K562 (cell line): ENCODE measurements around the gene ARFRP1. TPM values are rescaled to one million over a fixed set of nuclear protein-coding genes. Genes with fewer than 3 reads are reported as not detected.

ENCODE experiments used
- ATF1 ChIP-seq, 2 experiments: fragments of 450-650 bp in 1 of 2; IDR thresholded peaks; 2 replicates each; pipeline ENCODE4 v1.6.1; 2016; ENCODE audit warnings: missing compliant biosample characterization in 1 of 2, missing genetic modification characterization in 1 of 2
- BMI1 ChIP-seq: fragments of 150-350 bp; IDR thresholded peaks from 2 replicates; pipeline ENCODE4 v1.6.1; 2014; ENCODE audit warnings: low read length
- CBFA2T3 ChIP-seq: fragments of 450-650 bp; IDR thresholded peaks from 2 replicates; pipeline ENCODE4 v1.6.1; 2017
- CHCHD3 ChIP-seq: fragments of 250-450 bp; sonication (Bioruptor Pico); IDR thresholded peaks from 2 replicates; pipeline ENCODE4 v2.1.2; 2022; ENCODE audit warnings: mild to moderate bottlenecking
- DMBX1 ChIP-seq: fragments of 250-450 bp; sonication (Bioruptor Pico); IDR thresholded peaks from 2 replicates; pipeline ENCODE4 v1.8.0; 2022; ENCODE audit warnings: inconsistent platforms, mild to moderate bottlenecking, moderate library complexity, borderline replicate concordance
- HMG20B ChIP-seq: fragments of 250-450 bp; sonication (Bioruptor Pico); IDR thresholded peaks from 2 replicates; pipeline ENCODE4 v1.5.0; 2021; ENCODE audit warnings: mild to moderate bottlenecking
- KLF16 ChIP-seq: IDR thresholded peaks from 2 replicates; pipeline ENCODE4 v1.6.1; 2016; ENCODE audit warnings: antibody characterized with exemption
- MED1 ChIP-seq: sonication (generic); formaldehyde crosslinking; IDR thresholded peaks from 2 replicates; pipeline ENCODE4 v1.8.1; 2023; ENCODE audit warnings: missing genetic modification reagents, borderline replicate concordance
- POLR2A ChIP-seq: fragments of 450-650 bp; conservative IDR thresholded peaks from 2 replicates; pipeline ENCODE4 v1.6.1; 2016
- PTRF ChIP-seq: fragments of 450-650 bp; IDR thresholded peaks from 2 replicates; pipeline ENCODE4 v1.6.1; 2016; ENCODE audit warnings: mild to moderate bottlenecking, missing genetic modification characterization, missing compliant biosample characterization
- THRAP3 ChIP-seq: fragments of 450-650 bp; IDR thresholded peaks from 2 replicates; pipeline ENCODE4 v1.6.1; 2016; ENCODE audit warnings: mild to moderate bottlenecking, inconsistent platforms, borderline replicate concordance
- ZBTB7A ChIP-seq: IDR thresholded peaks from 2 replicates; pipeline ENCODE4 v1.6.1; 2011; ENCODE audit warnings: low read depth, mild to moderate bottlenecking, low read length, moderate library complexity, borderline replicate concordance; ENCODE audit not compliant: control insufficient read depth
- ZNF23 ChIP-seq: fragments of 250-450 bp; sonication (Bioruptor Pico); IDR thresholded peaks from 2 replicates; pipeline ENCODE4 v1.4.0; 2020; ENCODE audit warnings: mild to moderate bottlenecking
- ZNF436 ChIP-seq: fragments of 250-450, 450-650 bp; sonication (Bioruptor Pico); formaldehyde crosslinking; IDR thresholded peaks from 2 replicates; pipeline ENCODE4 v1.7.0; 2020; ENCODE audit warnings: mild to moderate bottlenecking
- polyA plus RNA-seq, 8 experiments: library from polyadenylated mRNA; depleted of rRNA in 4 of 8; stranded (reverse) in 5 of 8; unstranded in 3 of 8; fragments of >200 nt; fragmentation: Nextera tagmentation in 2 of 8; fragmentation: Illumina TruSeq in 1 of 8; extraction: Ambion mirVana in 2 of 8; extraction: Trizol in 1 of 8; gene quantifications; 2 replicates each; pipeline versions ENCODE4 v1.2.1 to v1.2.3, GENCODE V29; 2011 to 2014; ENCODE audit warnings: inconsistent platforms in 1 of 8, missing spikeins in 1 of 8
- total RNA-seq, 7 experiments: library from RNA; depleted of rRNA in 6 of 7; stranded (reverse); fragments of >200 nt in 6 of 7; fragmentation: Illumina TruSeq in 2 of 7; extraction: Trizol in 2 of 7; gene quantifications; 2 replicates each; pipeline versions ENCODE4 v1.2.1 to v1.2.3, GENCODE V29; 2011 to 2021; ENCODE audit warnings: low replicate concordance in 1 of 7
- TF ChIP-seq, protein P1 (sequence below): fragments of 250-450 bp; sonication (Bioruptor Pico); IDR thresholded peaks from 2 replicates; pipeline ENCODE4 v1.8.0; 2021; ENCODE audit warnings: mild to moderate bottlenecking, moderate library complexity
- TF ChIP-seq, protein P2 (sequence below), 2 experiments: IDR thresholded peaks; 2 replicates each; pipeline ENCODE4 v1.6.1; 2011; ENCODE audit warnings: borderline replicate concordance in 1 of 2, control low read depth in 1 of 2, low read depth in 1 of 2, low read length in 1 of 2, mild to moderate bottlenecking in 1 of 2, mixed read lengths in 1 of 2, moderate library complexity in 1 of 2; ENCODE audit not compliant: insufficient read depth in 1 of 2, insufficient read length in 1 of 2, poor library complexity in 1 of 2, severe bottlenecking in 1 of 2; ENCODE audit errors: extremely low read depth in 1 of 2
- TF ChIP-seq, protein P3 (sequence below): fragments of 450-650 bp; IDR thresholded peaks from 2 replicates; pipeline ENCODE4 v1.6.1; 2016; ENCODE audit warnings: mild to moderate bottlenecking
- TF ChIP-seq, protein P4 (sequence below): fragments of 450-650 bp; IDR thresholded peaks from 2 replicates; pipeline ENCODE4 v1.6.1; 2016; ENCODE audit warnings: borderline replicate concordance
- TF ChIP-seq, protein P5 (sequence below): conservative IDR thresholded peaks from 2 replicates; pipeline ENCODE4 v1.6.1; 2011; ENCODE audit warnings: low read depth, mild to moderate bottlenecking, low read length; ENCODE audit not compliant: control insufficient read depth

The ARFRP1 gene
- total and polyA plus RNA-seq, 9 of the 15 experiments (the other 6 are each of a cell fraction or from before 2014, with no cell fraction given): 2.2 to 78.9 (median 37.3) TPM

DNA sequence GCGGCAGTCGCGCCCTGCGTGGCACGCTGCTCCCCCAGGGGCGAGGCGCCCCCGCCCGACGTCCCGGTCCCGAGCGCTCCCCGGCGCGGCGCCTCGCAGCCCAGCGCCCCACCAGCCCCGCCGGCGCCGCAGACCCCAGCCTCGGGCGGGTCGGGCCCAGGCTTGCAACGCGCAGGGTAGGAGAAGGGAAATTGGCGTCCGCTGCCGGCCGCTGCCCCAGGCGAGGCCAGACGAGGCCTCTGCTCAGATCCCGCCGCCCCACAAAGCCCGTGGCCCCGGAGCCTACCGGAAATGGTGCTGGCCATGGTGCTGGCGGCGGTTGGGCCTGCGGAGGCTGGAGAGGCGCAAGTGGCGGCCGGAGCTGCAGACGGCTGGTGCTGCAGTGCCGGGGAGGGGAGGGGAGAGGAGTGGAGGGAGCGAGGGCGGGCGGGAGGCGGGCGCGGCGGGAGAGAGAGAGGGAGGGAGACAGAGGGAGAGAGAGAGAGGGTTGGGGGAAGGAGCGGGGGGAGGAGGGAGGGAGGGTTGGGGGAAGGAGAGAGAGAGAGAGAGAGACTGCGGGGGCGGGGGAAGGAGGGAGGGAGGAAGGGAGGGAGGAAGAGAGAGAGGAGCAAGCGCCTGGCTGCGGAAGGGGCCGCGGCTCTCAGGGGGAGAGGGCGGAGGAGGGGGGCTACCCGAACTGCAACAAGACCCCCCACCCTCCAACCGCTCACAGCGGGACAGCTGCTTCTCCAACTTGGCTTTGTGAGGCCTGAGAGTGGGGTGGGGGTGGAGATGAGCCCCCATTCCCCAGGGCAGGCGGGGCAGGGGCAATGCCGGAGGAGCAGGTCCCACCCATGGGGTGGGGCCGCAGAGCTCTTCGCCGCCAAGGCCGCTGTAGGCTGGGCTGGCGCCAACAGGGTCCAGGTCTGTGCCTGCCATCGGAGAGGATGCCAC, 54.5 kb downstream of the ARFRP1 start, which contains the start of gene STMN3 (continued):
- no peak for TF ChIP-seq PTRF (tag)
- TF ChIP-seq ZBTB7A: peak; percentile 88
- no peak for TF ChIP-seq CBFA2T3
- TF ChIP-seq, protein P1, sequence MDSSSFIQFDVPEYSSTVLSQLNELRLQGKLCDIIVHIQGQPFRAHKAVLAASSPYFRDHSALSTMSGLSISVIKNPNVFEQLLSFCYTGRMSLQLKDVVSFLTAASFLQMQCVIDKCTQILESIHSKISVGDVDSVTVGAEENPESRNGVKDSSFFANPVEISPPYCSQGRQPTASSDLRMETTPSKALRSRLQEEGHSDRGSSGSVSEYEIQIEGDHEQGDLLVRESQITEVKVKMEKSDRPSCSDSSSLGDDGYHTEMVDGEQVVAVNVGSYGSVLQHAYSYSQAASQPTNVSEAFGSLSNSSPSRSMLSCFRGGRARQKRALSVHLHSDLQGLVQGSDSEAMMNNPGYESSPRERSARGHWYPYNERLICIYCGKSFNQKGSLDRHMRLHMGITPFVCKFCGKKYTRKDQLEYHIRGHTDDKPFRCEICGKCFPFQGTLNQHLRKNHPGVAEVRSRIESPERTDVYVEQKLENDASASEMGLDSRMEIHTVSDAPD: no peak
- no peak for TF ChIP-seq ZNF436 (CRISPR knock-in tag)
- no peak for TF ChIP-seq BMI1
- no peak for TF ChIP-seq THRAP3
- TF ChIP-seq POLR2A: peak; percentile 63
- peak; percentile 56; the same call in 1 of the 2 replicates for TF ChIP-seq DMBX1
- TF ChIP-seq, protein P2, sequence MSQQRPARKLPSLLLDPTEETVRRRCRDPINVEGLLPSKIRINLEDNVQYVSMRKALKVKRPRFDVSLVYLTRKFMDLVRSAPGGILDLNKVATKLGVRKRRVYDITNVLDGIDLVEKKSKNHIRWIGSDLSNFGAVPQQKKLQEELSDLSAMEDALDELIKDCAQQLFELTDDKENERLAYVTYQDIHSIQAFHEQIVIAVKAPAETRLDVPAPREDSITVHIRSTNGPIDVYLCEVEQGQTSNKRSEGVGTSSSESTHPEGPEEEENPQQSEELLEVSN (IDR thresholded peaks at IDR 0.05; ENCODE audit: borderline replicate concordance in 1 of 2, extremely low read depth in 1 of 2, insufficient read depth in 1 of 2, insufficient read length in 1 of 2, low read depth in 1 of 2, low read length in 1 of 2, poor library complexity in 1 of 2, severe bottlenecking in 1 of 2): peak; percentile 40 to 77
- TF ChIP-seq ZNF23 (CRISPR knock-in tag): no peak
- no peak for TF ChIP-seq KLF16
- TF ChIP-seq, protein P3, sequence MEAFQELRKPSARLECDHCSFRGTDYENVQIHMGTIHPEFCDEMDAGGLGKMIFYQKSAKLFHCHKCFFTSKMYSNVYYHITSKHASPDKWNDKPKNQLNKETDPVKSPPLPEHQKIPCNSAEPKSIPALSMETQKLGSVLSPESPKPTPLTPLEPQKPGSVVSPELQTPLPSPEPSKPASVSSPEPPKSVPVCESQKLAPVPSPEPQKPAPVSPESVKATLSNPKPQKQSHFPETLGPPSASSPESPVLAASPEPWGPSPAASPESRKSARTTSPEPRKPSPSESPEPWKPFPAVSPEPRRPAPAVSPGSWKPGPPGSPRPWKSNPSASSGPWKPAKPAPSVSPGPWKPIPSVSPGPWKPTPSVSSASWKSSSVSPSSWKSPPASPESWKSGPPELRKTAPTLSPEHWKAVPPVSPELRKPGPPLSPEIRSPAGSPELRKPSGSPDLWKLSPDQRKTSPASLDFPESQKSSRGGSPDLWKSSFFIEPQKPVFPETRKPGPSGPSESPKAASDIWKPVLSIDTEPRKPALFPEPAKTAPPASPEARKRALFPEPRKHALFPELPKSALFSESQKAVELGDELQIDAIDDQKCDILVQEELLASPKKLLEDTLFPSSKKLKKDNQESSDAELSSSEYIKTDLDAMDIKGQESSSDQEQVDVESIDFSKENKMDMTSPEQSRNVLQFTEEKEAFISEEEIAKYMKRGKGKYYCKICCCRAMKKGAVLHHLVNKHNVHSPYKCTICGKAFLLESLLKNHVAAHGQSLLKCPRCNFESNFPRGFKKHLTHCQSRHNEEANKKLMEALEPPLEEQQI: no peak
- no peak for TF ChIP-seq CHCHD3 (CRISPR knock-in tag)
- TF ChIP-seq, protein P4, sequence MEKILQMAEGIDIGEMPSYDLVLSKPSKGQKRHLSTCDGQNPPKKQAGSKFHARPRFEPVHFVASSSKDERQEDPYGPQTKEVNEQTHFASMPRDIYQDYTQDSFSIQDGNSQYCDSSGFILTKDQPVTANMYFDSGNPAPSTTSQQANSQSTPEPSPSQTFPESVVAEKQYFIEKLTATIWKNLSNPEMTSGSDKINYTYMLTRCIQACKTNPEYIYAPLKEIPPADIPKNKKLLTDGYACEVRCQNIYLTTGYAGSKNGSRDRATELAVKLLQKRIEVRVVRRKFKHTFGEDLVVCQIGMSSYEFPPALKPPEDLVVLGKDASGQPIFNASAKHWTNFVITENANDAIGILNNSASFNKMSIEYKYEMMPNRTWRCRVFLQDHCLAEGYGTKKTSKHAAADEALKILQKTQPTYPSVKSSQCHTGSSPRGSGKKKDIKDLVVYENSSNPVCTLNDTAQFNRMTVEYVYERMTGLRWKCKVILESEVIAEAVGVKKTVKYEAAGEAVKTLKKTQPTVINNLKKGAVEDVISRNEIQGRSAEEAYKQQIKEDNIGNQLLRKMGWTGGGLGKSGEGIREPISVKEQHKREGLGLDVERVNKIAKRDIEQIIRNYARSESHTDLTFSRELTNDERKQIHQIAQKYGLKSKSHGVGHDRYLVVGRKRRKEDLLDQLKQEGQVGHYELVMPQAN: peak; percentile 92
- TF ChIP-seq HMG20B (CRISPR knock-in tag): no peak
- TF ChIP-seq, protein P5, sequence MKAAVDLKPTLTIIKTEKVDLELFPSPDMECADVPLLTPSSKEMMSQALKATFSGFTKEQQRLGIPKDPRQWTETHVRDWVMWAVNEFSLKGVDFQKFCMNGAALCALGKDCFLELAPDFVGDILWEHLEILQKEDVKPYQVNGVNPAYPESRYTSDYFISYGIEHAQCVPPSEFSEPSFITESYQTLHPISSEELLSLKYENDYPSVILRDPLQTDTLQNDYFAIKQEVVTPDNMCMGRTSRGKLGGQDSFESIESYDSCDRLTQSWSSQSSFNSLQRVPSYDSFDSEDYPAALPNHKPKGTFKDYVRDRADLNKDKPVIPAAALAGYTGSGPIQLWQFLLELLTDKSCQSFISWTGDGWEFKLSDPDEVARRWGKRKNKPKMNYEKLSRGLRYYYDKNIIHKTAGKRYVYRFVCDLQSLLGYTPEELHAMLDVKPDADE: peak; percentile 96
- peak; percentile 24; the same call in 1 of the 2 replicates for TF ChIP-seq ATF1 (CRISPR knock-in tag; IDR thresholded peaks at IDR 0.05)
- TF ChIP-seq ATF1 (tag; IDR thresholded peaks at IDR 0.05): peak; percentile 15; the same call in 1 of the 2 replicates
- no peak for TF ChIP-seq MED1 (CRISPR knock-in tag)
